B cell (primary cell): ENCODE results near the gene ZBTB4. TPM values are rescaled to one million over a fixed set of nuclear protein-coding genes. Genes with fewer than 3 reads are reported as not detected.
A peak's percentile ranks its signal among the peaks of the same experiment; 100 is the strongest.

Experiments
- ATAC-seq: fragments of 200-7000 bp; cut with Tn5 transposase; one replicate; pipeline ENCODE4 v1.10.0; 2021; ENCODE audit warnings: low read depth, mild to moderate bottlenecking, moderate number of reproducible peaks, moderate library complexity
- CTCF ChIA-PET: fragments of 350-600 bp; sonication (Branson Sonifier 250); formaldehyde crosslinking; loops from one replicate; lab custom pipeline; 2021; ENCODE audit warnings: antibody characterized with exemption, inconsistent platforms; lab: Charles Lee
- POLR2A ChIA-PET: fragments of 350-600 bp; sonication (Branson Sonifier 250); formaldehyde crosslinking; loops from one replicate; lab custom pipeline; 2021; ENCODE audit warnings: antibody characterized with exemption; lab: Charles Lee
- DNase-seq: peaks from one replicate; pipeline ENCODE4 v3.0.0; 2013
- H2AFZ ChIP-seq: 2 replicates; pipeline ENCODE4 v1.6.1; 2012; ENCODE audit warnings: mild to moderate bottlenecking, low read depth, low read length; ENCODE audit not compliant: insufficient read depth, poor library complexity, severe bottlenecking
- H3K27ac ChIP-seq, 2 donors: 1 replicate in 1 of 2; 2 replicates in 1 of 2; pipeline ENCODE4 v1.5.1; 2012 to 2013; ENCODE audit warnings: low read length in 2 of 2, mild to moderate bottlenecking in 2 of 2, moderate library complexity in 1 of 2
- H3K27me3 ChIP-seq, 4 experiments: fragments of 200-600 bp in 1 of 4; sonication (generic) in 1 of 4; replicated peaks in 1 of 4; 1 replicate in 2 of 4; 2 replicates in 2 of 4; pipeline versions ENCODE4 v1.6.1 to v1.7.0; 2013 to 2016; ENCODE audit warnings: low read length in 3 of 4, mild to moderate bottlenecking in 2 of 4, mixed read lengths in 1 of 4, moderate library complexity in 1 of 4; ENCODE audit not compliant: insufficient read depth in 4 of 4, control insufficient read depth in 3 of 4; ENCODE audit errors: control extremely low read depth in 1 of 4
- H3K36me3 ChIP-seq, 2 experiments: replicated peaks in 1 of 2; 1 replicate in 1 of 2; 2 replicates in 1 of 2; pipeline versions ENCODE4 v1.6.1 to v1.7.1; 2013; ENCODE audit warnings: low read length in 1 of 2; ENCODE audit not compliant: insufficient read depth in 2 of 2, control insufficient read depth in 1 of 2; ENCODE audit errors: control extremely low read depth in 1 of 2, extremely low read depth in 1 of 2
- H3K4me1 ChIP-seq, 2 donors: fragments of 200-600 bp in 1 of 2; sonication (generic) in 1 of 2; 1 replicate in 1 of 2; 2 replicates in 1 of 2; pipeline versions ENCODE4 v1.5.1 to v1.6.1; 2013 to 2017; ENCODE audit warnings: low read length in 2 of 2; ENCODE audit not compliant: control insufficient read depth in 2 of 2, insufficient read depth in 2 of 2
- H3K4me2 ChIP-seq: replicated peaks from 2 replicates; pipeline ENCODE3; 2012; ENCODE audit warnings: mild to moderate bottlenecking, low read depth, low read length; ENCODE audit not compliant: poor library complexity, severe bottlenecking
- H3K4me3 ChIP-seq, 5 experiments: fragments of 200-600 bp in 1 of 5; sonication (generic) in 1 of 5; 1 replicate in 3 of 5; 2 replicates in 2 of 5; pipeline versions ENCODE4 v1.5.1 to v1.7.0; 2011 to 2016; ENCODE audit warnings: low read length in 4 of 5, mild to moderate bottlenecking in 4 of 5, low read depth in 2 of 5, control low read depth in 1 of 5, moderate library complexity in 1 of 5; ENCODE audit not compliant: insufficient read depth in 1 of 5; ENCODE audit errors: control extremely low read depth in 1 of 5, extremely low read depth in 1 of 5
- H3K79me2 ChIP-seq: fragments of 200-600 bp; sonication (generic); one replicate; pipeline ENCODE4 v1.6.0; 2016; ENCODE audit warnings: low read length; ENCODE audit not compliant: control insufficient read depth, insufficient read depth
- H3K9ac ChIP-seq: fragments of 200-600 bp; sonication (generic); 2 replicates; pipeline ENCODE4 v1.6.1; 2017; ENCODE audit warnings: mild to moderate bottlenecking, low read length, moderate library complexity
- H3K9me3 ChIP-seq, 3 donors: one replicate each; pipeline versions ENCODE4 v1.6.1 to v1.7.1; 2013; ENCODE audit warnings: low read length in 2 of 3; ENCODE audit not compliant: control insufficient read depth in 2 of 3, insufficient read depth in 1 of 3; ENCODE audit errors: control extremely low read depth in 1 of 3
- H4K20me1 ChIP-seq: 2 replicates; pipeline ENCODE4 v1.6.0; 2012; ENCODE audit warnings: mild to moderate bottlenecking, low read length; ENCODE audit not compliant: insufficient read depth, control insufficient read depth, poor library complexity, severe bottlenecking
- H3K27ac Mint-ChIP-seq: one replicate; pipeline ENCODE4 v1.8.0; 2021; ENCODE audit warnings: mixed read lengths
- H3K27me3 Mint-ChIP-seq: one replicate; pipeline ENCODE4 v1.8.0; 2021; ENCODE audit warnings: mixed read lengths
- H3K4me1 Mint-ChIP-seq: one replicate; pipeline ENCODE4 v1.8.0; 2021; ENCODE audit warnings: mixed read lengths
- H3K4me3 Mint-ChIP-seq: one replicate; pipeline ENCODE4 v1.8.0; 2021; ENCODE audit warnings: mixed read lengths
- H3K9me3 Mint-ChIP-seq: one replicate; pipeline ENCODE4 v1.8.0; 2022; ENCODE audit warnings: mixed read lengths; ENCODE audit not compliant: insufficient read depth
- CTCF ChIP-seq: fragments of 200-600 bp; IDR thresholded peaks from one replicate; pipeline ENCODE4 v1.8.0; 2022; ENCODE audit warnings: antibody characterized with exemption, mild to moderate bottlenecking
- EZH2 ChIP-seq: IDR thresholded peaks from 2 replicates; pipeline ENCODE4 v1.6.1; 2012; ENCODE audit warnings: borderline replicate concordance, low read depth, mild to moderate bottlenecking, moderate library complexity, low read length; ENCODE audit not compliant: insufficient read depth, poor library complexity, severe bottlenecking
- WGBS: methylation state at CpG from one replicate; pipeline ENCODE4 v1.1.5; 2013; ENCODE audit warnings: missing lambda C conversion rate; ENCODE audit not compliant: insufficient coverage; 5-methylcytosine and 5-hydroxymethylcytosine counted together
- intact Hi-C: fragments of 100-400 bp; cut with micrococcal nuclease; formaldehyde crosslinking; loops from one replicate; pipeline ENCODE4 v1.10.0; 2022
- polyA plus RNA-seq: library from polyadenylated mRNA; depleted of rRNA; stranded (reverse); fragments of >200 nt; gene quantifications from 2 replicates; pipeline ENCODE4 v1.2.3, GENCODE V29; 2012
- total RNA-seq, 2 donors: library from RNA; stranded (reverse); fragments of 120-200 nt in 1 of 2; gene quantifications; 1 replicate in 1 of 2; 2 replicates in 1 of 2; pipeline versions ENCODE4 v1.2.3 to v1.2.4, GENCODE V29; 2013 to 2022

The ZBTB4 gene
- total and polyA plus RNA-seq, 2 donors (not counting 1 experiment from before 2014, with no cell fraction given) = 19.2 to 62.4 TPM

GRCh38 chr17:7437950-7438614 is 41.3 kb downstream of the ZBTB4 start:
- H3K36me3 ChIP-seq = no peaks in the 10 kb centered on the region
- H3K9ac ChIP-seq = peak overlapping the region; percentile 48
- intact Hi-C loops = loop anchor here (5.0 kb wide), 2 partner anchors 401 to 1951 kb away; partner anchors contain the start of genes DERL2, MIS12 and SLC16A13
- H4K20me1 ChIP-seq = peaks cover 49% of the 10 kb centered on the region
- CTCF ChIA-PET = interaction anchor here (0.7 to 4.2 kb wide), 11 partner anchors 17 to 235 kb away, joined by 3 to 43 read pairs (median 5); partner anchors contain the start of genes SLC35G6 and TMEM95
- Mint-ChIP-seq H3K27me3 (peaks cover 43% of the 10 kb centered on the region), H3K4me1 (peaks cover 48% of the 10 kb centered on the region), H3K27ac (peak overlapping the region; percentile 67), H3K4me3 (peak overlapping the region; percentile 84), H3K9me3 (no peaks in the 10 kb centered on the region)
- DNase-seq (peak; percentile 77), ATAC-seq (no peak)
- H3K27me3 ChIP-seq = peaks cover 0 to 51% (median 31%) of the 10 kb centered on the region in 4 experiments
- H3K27ac ChIP-seq = no peak overlapping the region
- TF ChIP-seq EZH2 = no peak
- H3K4me2 ChIP-seq = peak overlapping the region; percentile 93
- H3K4me1 ChIP-seq = peaks cover 51 to 53% of the 10 kb centered on the region in 2 donors
- peak overlapping the region in 2 of 5 experiments; percentile 31 to 43 for H3K4me3 ChIP-seq
- 14% methylated on average over 44 of the region's 48 CpGs for WGBS
- peaks cover 0 to 34% (median 0%) of the 10 kb centered on the region in 3 donors for H3K9me3 ChIP-seq
- peaks cover 27% of the 10 kb centered on the region for H3K79me2 ChIP-seq
- POLR2A ChIA-PET = interaction anchor here (0.6 kb wide), 1 partner anchor 18 kb away, joined by 10 read pairs; no protein-coding TSS in a partner anchor
- peak overlapping the region; percentile 12 for H2AFZ ChIP-seq

GRCh38 chr17:7437369-7437863 is 42.0 kb downstream of the ZBTB4 start:
- peaks cover 49% of the 10 kb centered on the region for H4K20me1 ChIP-seq
- ChIA-PET CTCF (interaction anchor here (0.7 to 4.2 kb wide), 31 partner anchors 8 to 250 kb away, joined by 3 to 43 read pairs (median 6); partner anchors contain the start of genes CHRNB1, MPDU1, NEURL4 and POLR2A), POLR2A (interaction anchor here (0.8 to 3.2 kb wide), 6 partner anchors 44 to 250 kb away, joined by 3 to 27 read pairs (median 3); partner anchors contain the start of genes GPS2, POLR2A, SLC35G6 and TP53)
- H3K27ac Mint-ChIP-seq = no peak overlapping the region
- DNase-seq (no peak), ATAC-seq (no peak)
- WGBS = 47% methylated on average over 31 of the region's 31 CpGs
- H3K4me1 Mint-ChIP-seq = peaks cover 48% of the 10 kb centered on the region
- H3K27me3 Mint-ChIP-seq = peaks cover 37% of the 10 kb centered on the region
- TF ChIP-seq CTCF (no peak), EZH2 (no peak)
- peak overlapping the region; percentile 93 for H3K4me2 ChIP-seq
- H3K36me3 ChIP-seq = no peaks in the 10 kb centered on the region
- no peak overlapping the region for H3K27ac ChIP-seq
- H3K9ac ChIP-seq = no peak overlapping the region
- peaks cover 0 to 45% (median 31%) of the 10 kb centered on the region in 4 experiments for H3K27me3 ChIP-seq
- peak overlapping the region in 2 of 5 experiments; percentile 7 to 23 for H3K4me3 ChIP-seq
- intact Hi-C loops = loop anchor here (5.0 kb wide), 2 partner anchors 400 to 1950 kb away; partner anchors contain the start of genes DERL2, MIS12 and SLC16A13
- peaks cover 27% of the 10 kb centered on the region for H3K79me2 ChIP-seq
- peaks cover 51 to 53% of the 10 kb centered on the region in 2 donors for H3K4me1 ChIP-seq
- H3K4me3 Mint-ChIP-seq = peak overlapping the region; percentile 84
- H3K9me3 ChIP-seq = peaks cover 0 to 34% (median 0%) of the 10 kb centered on the region in 3 donors
- H2AFZ ChIP-seq = no peak overlapping the region
- H3K9me3 Mint-ChIP-seq = no peaks in the 10 kb centered on the region
